Skeletal muscle satellite cell (primary cell): Measurements from ENCODE around the gene PFKFB3.

Experiments used
- H3K27me3 ChIP-seq: 2 replicates; pipeline ENCODE4 v1.7.0; 2013; ENCODE audit warnings: low read length; ENCODE audit not compliant: control insufficient read depth, insufficient read depth
- H3K36me3 ChIP-seq: 2 replicates; pipeline ENCODE4 v1.7.0; 2013; ENCODE audit warnings: mild to moderate bottlenecking, control low read depth, low read length; ENCODE audit not compliant: insufficient read depth
- H3K4me1 ChIP-seq: 2 replicates; pipeline ENCODE4 v1.7.0; 2013; ENCODE audit warnings: low read length; ENCODE audit not compliant: control insufficient read depth, insufficient read depth
- H3K4me2 ChIP-seq: 2 replicates; pipeline ENCODE4 v1.7.0; 2013; ENCODE audit warnings: mild to moderate bottlenecking, low read length
- H3K4me3 ChIP-seq: 2 replicates; pipeline ENCODE4 v1.7.0; 2013; ENCODE audit warnings: low read length
- H3K9ac ChIP-seq: 2 replicates; pipeline ENCODE4 v1.7.0; 2013; ENCODE audit warnings: mild to moderate bottlenecking, low read depth, low read length, moderate library complexity
- H3K9me3 ChIP-seq: replicated peaks from 2 replicates; pipeline ENCODE4 v1.7.0; 2013; ENCODE audit warnings: mild to moderate bottlenecking, control low read depth, low read length

Gene PFKFB3

GRCh38 chr10:6167456-6167855, 35.3 kb upstream of the PFKFB3 start:
- no peak overlapping the region for H3K9ac ChIP-seq
- H3K4me1 ChIP-seq: peaks cover 27% of the 10 kb centered on the region
- no peaks in the 10 kb centered on the region for H3K27me3 ChIP-seq
- H3K4me2 ChIP-seq: no peak overlapping the region
- H3K36me3 ChIP-seq: peaks cover 4% of the 10 kb centered on the region
- H3K4me3 ChIP-seq: no peak overlapping the region
- H3K9me3 ChIP-seq: no peaks in the 10 kb centered on the region

- H3K9me3 ChIP-seq: no peaks in the 10 kb centered on the region
- no peak overlapping the region for H3K9ac ChIP-seq
- H3K4me3 ChIP-seq: no peak overlapping the region
- H3K4me2 ChIP-seq: no peak overlapping the region
- peaks cover 4% of the 10 kb centered on the region for H3K36me3 ChIP-seq
- peaks cover 25% of the 10 kb centered on the region for H3K4me1 ChIP-seq
- H3K27me3 ChIP-seq: no peaks in the 10 kb centered on the region
These were observed 34.6 kb upstream of the PFKFB3 start for GRCh38 chr10:6168084-6168483.

- Histone ChIP-seq H3K27me3 (no peaks in the 10 kb centered on the region), H3K36me3 (peaks cover 4% of the 10 kb centered on the region), H3K4me3 (no peak overlapping the region), H3K4me1 (peaks cover 13% of the 10 kb centered on the region), H3K4me2 (no peak overlapping the region), H3K9ac (no peak overlapping the region), H3K9me3 (no peaks in the 10 kb centered on the region)
These were observed 32.1 kb upstream of the PFKFB3 start for GRCh38 chr10:6170638-6171037.

GRCh38 chr10:6171881-6172695, 30.6 kb upstream of the PFKFB3 start:
- H3K9ac ChIP-seq: no peak overlapping the region
- peak overlapping the region; percentile 86 for H3K4me2 ChIP-seq
- no peaks in the 10 kb centered on the region for H3K27me3 ChIP-seq
- peaks cover 23% of the 10 kb centered on the region for H3K4me1 ChIP-seq
- no peaks in the 10 kb centered on the region for H3K9me3 ChIP-seq
- peaks cover 4% of the 10 kb centered on the region for H3K36me3 ChIP-seq
- H3K4me3 ChIP-seq: peak overlapping the region; percentile 60

- peaks cover 23% of the 10 kb centered on the region for H3K4me1 ChIP-seq
- H3K9ac ChIP-seq: no peak overlapping the region
These were observed 29.5 kb upstream of the PFKFB3 start for GRCh38 chr10:6173203-6173602.

GRCh38 chr10:6174201-6174874, 28.4 kb upstream of the PFKFB3 start:
- no peaks in the 10 kb centered on the region for H3K27me3 ChIP-seq
- H3K9ac ChIP-seq: no peak overlapping the region
- H3K4me1 ChIP-seq: peaks cover 23% of the 10 kb centered on the region
- no peaks in the 10 kb centered on the region for H3K36me3 ChIP-seq
- H3K4me3 ChIP-seq: no peak overlapping the region
- no peaks in the 10 kb centered on the region for H3K9me3 ChIP-seq
- no peak overlapping the region for H3K4me2 ChIP-seq

More at GRCh38 chr10:6173203-6173602, 29.5 kb upstream of the PFKFB3 start:
- no peak overlapping the region for H3K4me2 ChIP-seq
- no peak overlapping the region for H3K4me3 ChIP-seq
- H3K9me3 ChIP-seq: no peaks in the 10 kb centered on the region
- H3K36me3 ChIP-seq: peaks cover 4% of the 10 kb centered on the region
- H3K27me3 ChIP-seq: no peaks in the 10 kb centered on the region

GRCh38 chr10:6175329-6176055, 27.2 kb upstream of the PFKFB3 start:
- Histone ChIP-seq H3K4me2 (no peak overlapping the region), H3K9me3 (no peaks in the 10 kb centered on the region), H3K36me3 (no peaks in the 10 kb centered on the region), H3K4me3 (no peak overlapping the region), H3K4me1 (peaks cover 23% of the 10 kb centered on the region), H3K9ac (no peak overlapping the region), H3K27me3 (no peaks in the 10 kb centered on the region)

GRCh38 chr10:6176691-6177231, 26.0 kb upstream of the PFKFB3 start:
- Histone ChIP-seq H3K4me3 (no peak overlapping the region), H3K27me3 (no peaks in the 10 kb centered on the region), H3K9ac (no peak overlapping the region), H3K9me3 (no peaks in the 10 kb centered on the region), H3K4me1 (peaks cover 17% of the 10 kb centered on the region), H3K36me3 (no peaks in the 10 kb centered on the region), H3K4me2 (peak overlapping the region; percentile 31)

- no peak overlapping the region for H3K9ac ChIP-seq
- H3K4me3 ChIP-seq: no peak overlapping the region
- no peaks in the 10 kb centered on the region for H3K27me3 ChIP-seq
- peaks cover 11% of the 10 kb centered on the region for H3K4me1 ChIP-seq
- H3K36me3 ChIP-seq: no peaks in the 10 kb centered on the region
- no peaks in the 10 kb centered on the region for H3K9me3 ChIP-seq
- H3K4me2 ChIP-seq: no peak overlapping the region
These were observed 24.9 kb upstream of the PFKFB3 start for GRCh38 chr10:6177880-6178281.

- H3K9ac ChIP-seq: no peak overlapping the region
- H3K4me3 ChIP-seq: no peak overlapping the region
- no peak overlapping the region for H3K4me2 ChIP-seq
- no peaks in the 10 kb centered on the region for H3K9me3 ChIP-seq
- no peaks in the 10 kb centered on the region for H3K27me3 ChIP-seq
- H3K36me3 ChIP-seq: no peaks in the 10 kb centered on the region
- H3K4me1 ChIP-seq: peaks cover 11% of the 10 kb centered on the region
These were observed 24.2 kb upstream of the PFKFB3 start for GRCh38 chr10:6178581-6178980.

GRCh38 chr10:6179078-6179477, 23.7 kb upstream of the PFKFB3 start:
- Histone ChIP-seq H3K9me3 (no peaks in the 10 kb centered on the region), H3K4me3 (no peak overlapping the region), H3K4me1 (peaks cover 11% of the 10 kb centered on the region), H3K4me2 (no peak overlapping the region), H3K36me3 (no peaks in the 10 kb centered on the region), H3K27me3 (no peaks in the 10 kb centered on the region), H3K9ac (no peak overlapping the region)
